Measurements from ENCODE around the gene ARL8B.

GRCh38 chr3:5219216-5219615 lies 97.1 kb downstream of the ARL8B start:
- no peak for TF ChIP-seq CTCF (conservative IDR thresholded peaks at IDR 0.05; ENCODE audit: low read depth, low read length)
- no peak for TF ChIP-seq EZH2 (IDR thresholded peaks at IDR 0.05; ENCODE audit: borderline replicate concordance, low read depth, low read length, poor library complexity, severe bottlenecking)
